Activated T-cell treated with anti-CD3 and anti-CD28 coated beads, Interleukin-2, amount 50 U/mL, for 24 hours (primary cell): ENCODE measurements around the gene CCDC197.

Experiments used
- DNase-seq: peaks from one replicate; pipeline ENCODE4 v3.0.0-alpha.2; 2020
- H3K27ac Mint-ChIP-seq: 2 replicates; pipeline ENCODE4 v1.8.0; 2020; ENCODE audit warnings: mild to moderate bottlenecking, mixed read lengths
- H3K27me3 Mint-ChIP-seq: 2 replicates; pipeline ENCODE4 v1.8.0; 2020; ENCODE audit warnings: mixed read lengths
- H3K36me3 Mint-ChIP-seq: 2 replicates; pipeline ENCODE4 v1.8.0; 2020; ENCODE audit warnings: low read depth, mixed read lengths
- H3K4me1 Mint-ChIP-seq: 2 replicates; pipeline ENCODE4 v1.8.0; 2020; ENCODE audit warnings: low read depth, mixed read lengths
- H3K4me3 Mint-ChIP-seq: 2 replicates; pipeline ENCODE4 v1.8.0; 2020; ENCODE audit warnings: mild to moderate bottlenecking, moderate library complexity, mixed read lengths
- H3K9me3 Mint-ChIP-seq: 2 replicates; pipeline ENCODE4 v1.8.0; 2020; ENCODE audit warnings: mixed read lengths

CCDC197 gene

DNA sequence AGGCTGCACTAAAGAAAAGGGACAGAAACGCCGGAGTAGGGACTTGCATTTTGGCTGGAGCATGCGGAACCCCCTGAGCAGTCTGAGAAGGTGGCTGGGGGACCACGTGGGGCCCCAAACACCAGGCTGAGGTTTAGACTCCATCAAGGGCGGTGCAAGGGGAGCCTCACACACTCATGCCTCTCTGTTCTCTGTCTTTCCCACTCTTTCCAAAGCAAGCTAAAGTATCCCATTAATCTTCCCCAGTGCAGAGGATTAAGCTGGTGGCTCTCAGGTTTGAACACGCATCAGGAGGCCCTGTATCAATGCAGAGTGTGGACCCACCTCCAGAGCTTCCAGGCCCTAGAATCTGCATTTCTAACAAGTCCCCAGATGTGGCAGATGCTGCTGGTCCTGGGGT is 13.5 kb downstream of the CCDC197 start:
- H3K4me1 Mint-ChIP-seq = peaks cover 42% of the 10 kb centered on the region
- no peak overlapping the region for H3K4me3 Mint-ChIP-seq

DNA sequence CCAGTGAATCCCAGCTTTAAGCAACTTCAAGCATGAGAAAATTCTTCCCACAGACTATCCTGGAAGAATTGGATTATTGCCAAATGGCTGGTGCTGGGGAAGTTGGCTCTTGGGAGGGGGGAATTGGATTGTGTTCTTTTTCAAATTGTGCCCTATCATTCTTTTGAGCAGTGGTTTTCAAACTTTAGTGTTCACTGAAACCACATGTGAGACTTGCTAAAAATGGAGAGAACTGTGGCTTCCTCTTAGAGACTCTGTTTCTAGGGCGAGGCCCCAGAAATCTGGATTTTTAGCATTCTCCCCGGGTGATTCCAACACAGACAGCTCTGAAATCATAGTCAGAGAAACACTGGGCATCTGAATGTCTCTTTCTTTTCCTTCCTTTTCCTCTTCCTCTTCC is 14.7 kb downstream of the CCDC197 start:
- Mint-ChIP-seq H3K27ac (peak overlapping the region; percentile 26), H3K4me1 (peaks cover 42% of the 10 kb centered on the region), H3K36me3 (no peaks in the 10 kb centered on the region), H3K9me3 (no peaks in the 10 kb centered on the region), H3K27me3 (no peaks in the 10 kb centered on the region), H3K4me3 (no peak overlapping the region)
- no peak for DNase-seq

More for the DNA sequence above, 13.5 kb downstream of the CCDC197 start:
- no peak for DNase-seq
- Mint-ChIP-seq H3K27me3 (no peaks in the 10 kb centered on the region), H3K36me3 (no peaks in the 10 kb centered on the region), H3K9me3 (no peaks in the 10 kb centered on the region), H3K27ac (no peak overlapping the region)

DNA sequence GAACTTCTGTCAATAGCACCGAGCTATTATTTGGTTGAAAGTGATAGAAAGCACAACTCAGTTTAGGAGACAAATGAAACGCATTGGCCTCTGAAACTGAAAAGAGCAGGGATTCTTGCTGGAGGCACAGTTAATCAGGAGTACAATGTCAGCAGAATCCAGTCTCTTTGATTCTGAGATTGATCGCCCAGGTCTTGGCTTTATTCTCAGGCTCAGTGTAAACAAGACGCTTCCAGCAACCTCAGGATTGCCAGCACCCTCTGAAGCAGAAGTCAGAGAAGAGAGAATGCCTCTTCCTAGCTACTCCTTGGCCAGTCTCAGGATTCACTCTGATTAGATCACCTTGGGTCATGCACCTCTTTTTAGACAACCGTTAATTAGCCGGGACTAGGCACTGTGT is 17.3 kb downstream of the CCDC197 start:
- no peak overlapping the region for H3K4me3 Mint-ChIP-seq
- no peak for DNase-seq
- H3K9me3 Mint-ChIP-seq = no peaks in the 10 kb centered on the region
- peaks cover 27% of the 10 kb centered on the region for H3K4me1 Mint-ChIP-seq
- H3K27ac Mint-ChIP-seq = no peak overlapping the region
- no peaks in the 10 kb centered on the region for H3K27me3 Mint-ChIP-seq
- no peaks in the 10 kb centered on the region for H3K36me3 Mint-ChIP-seq

DNA sequence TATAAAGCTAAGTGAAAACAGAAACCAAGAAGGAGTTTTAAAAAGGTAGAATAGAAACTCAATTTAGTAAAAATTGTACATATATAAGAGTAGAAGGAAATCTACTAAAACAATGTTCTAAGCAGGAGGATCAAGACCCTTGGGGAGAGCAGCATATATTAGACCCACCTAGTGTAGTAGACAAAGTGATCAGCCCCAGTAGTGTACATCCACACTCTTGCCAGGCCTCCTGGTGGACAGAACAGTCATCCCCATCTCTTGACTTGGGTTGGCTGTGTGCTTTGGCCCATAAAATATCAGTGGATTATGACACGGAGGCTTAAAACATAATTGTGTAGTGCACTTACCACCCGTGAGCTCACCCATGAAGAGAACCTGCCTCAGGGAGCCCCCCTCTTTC is 18.1 kb downstream of the CCDC197 start:
- no peaks in the 10 kb centered on the region for H3K36me3 Mint-ChIP-seq
- H3K27me3 Mint-ChIP-seq = no peaks in the 10 kb centered on the region
- no peak for DNase-seq
- H3K4me3 Mint-ChIP-seq = no peak overlapping the region
- H3K9me3 Mint-ChIP-seq = no peaks in the 10 kb centered on the region
- H3K27ac Mint-ChIP-seq = no peak overlapping the region
- peaks cover 20% of the 10 kb centered on the region for H3K4me1 Mint-ChIP-seq

- no peak for DNase-seq
- no peaks in the 10 kb centered on the region for H3K36me3 Mint-ChIP-seq
- no peaks in the 10 kb centered on the region for H3K9me3 Mint-ChIP-seq
- H3K27ac Mint-ChIP-seq = no peak overlapping the region
- H3K4me3 Mint-ChIP-seq = no peak overlapping the region
- no peaks in the 10 kb centered on the region for H3K27me3 Mint-ChIP-seq
- peaks cover 21% of the 10 kb centered on the region for H3K4me1 Mint-ChIP-seq
These were observed 19.4 kb downstream of the CCDC197 start for GRCh38 chr14:94016446-94016976.

GRCh38 chr14:94018308-94018707 is 21.2 kb downstream of the CCDC197 start:
- Mint-ChIP-seq H3K4me1 (peaks cover 30% of the 10 kb centered on the region), H3K27me3 (no peaks in the 10 kb centered on the region), H3K27ac (no peak overlapping the region), H3K4me3 (no peak overlapping the region), H3K36me3 (no peaks in the 10 kb centered on the region), H3K9me3 (no peaks in the 10 kb centered on the region)
- DNase-seq = no peak

DNA sequence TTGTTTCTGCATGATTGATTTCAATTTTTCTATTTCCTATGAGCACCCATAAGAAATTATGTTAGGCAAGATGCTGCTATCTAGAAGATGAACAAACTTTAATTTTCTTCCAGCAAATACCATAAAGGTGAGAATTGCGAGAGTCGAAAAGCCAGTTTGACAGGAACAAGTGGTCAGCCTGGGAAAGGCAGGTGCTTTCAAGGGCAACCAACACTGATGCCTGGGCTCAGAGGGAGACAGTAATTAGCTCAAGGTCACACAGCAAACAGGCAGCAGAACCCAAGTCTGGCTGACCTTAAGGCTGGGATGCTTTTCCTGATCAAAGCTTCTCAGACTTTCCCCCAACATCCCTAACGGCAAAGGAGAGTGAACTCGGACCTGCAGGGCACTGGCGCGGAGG is 22.2 kb downstream of the CCDC197 start:
- peaks cover 31% of the 10 kb centered on the region for H3K4me1 Mint-ChIP-seq

GRCh38 chr14:94020267-94020666 is 23.2 kb downstream of the CCDC197 start:
- no peak overlapping the region for H3K27ac Mint-ChIP-seq

More for the DNA sequence above, 22.2 kb downstream of the CCDC197 start:
- Mint-ChIP-seq H3K4me3 (no peak overlapping the region), H3K27me3 (no peaks in the 10 kb centered on the region), H3K9me3 (no peaks in the 10 kb centered on the region), H3K27ac (no peak overlapping the region), H3K36me3 (no peaks in the 10 kb centered on the region)
- no peak for DNase-seq

GRCh38 chr14:94021001-94021400 is 23.9 kb downstream of the CCDC197 start:
- DNase-seq = no peak
- H3K4me1 Mint-ChIP-seq = peaks cover 35% of the 10 kb centered on the region
- no peak overlapping the region for H3K4me3 Mint-ChIP-seq
- H3K36me3 Mint-ChIP-seq = no peaks in the 10 kb centered on the region
- H3K27ac Mint-ChIP-seq = peak overlapping the region; percentile 82
- no peaks in the 10 kb centered on the region for H3K9me3 Mint-ChIP-seq
- H3K27me3 Mint-ChIP-seq = no peaks in the 10 kb centered on the region

More at GRCh38 chr14:94020267-94020666, 23.2 kb downstream of the CCDC197 start:
- no peak for DNase-seq
- H3K9me3 Mint-ChIP-seq = no peaks in the 10 kb centered on the region
- H3K4me3 Mint-ChIP-seq = no peak overlapping the region
- peaks cover 31% of the 10 kb centered on the region for H3K4me1 Mint-ChIP-seq
- no peaks in the 10 kb centered on the region for H3K36me3 Mint-ChIP-seq
- no peaks in the 10 kb centered on the region for H3K27me3 Mint-ChIP-seq

- peak overlapping the region; percentile 82 for H3K27ac Mint-ChIP-seq
- no peaks in the 10 kb centered on the region for H3K27me3 Mint-ChIP-seq
- peak overlapping the region; percentile 14 for H3K4me3 Mint-ChIP-seq
- peaks cover 37% of the 10 kb centered on the region for H3K4me1 Mint-ChIP-seq
- no peak for DNase-seq
- H3K36me3 Mint-ChIP-seq = no peaks in the 10 kb centered on the region
- H3K9me3 Mint-ChIP-seq = no peaks in the 10 kb centered on the region
These were observed 24.5 kb downstream of the CCDC197 start for GRCh38 chr14:94021416-94022157.

- Mint-ChIP-seq H3K36me3 (no peaks in the 10 kb centered on the region), H3K4me1 (peaks cover 44% of the 10 kb centered on the region), H3K9me3 (no peaks in the 10 kb centered on the region), H3K27me3 (no peaks in the 10 kb centered on the region), H3K27ac (no peak overlapping the region), H3K4me3 (no peak overlapping the region)
- DNase-seq = no peak
These were observed 25.7 kb downstream of the CCDC197 start for GRCh38 chr14:94022532-94023411.

- Mint-ChIP-seq H3K4me1 (peaks cover 58% of the 10 kb centered on the region), H3K4me3 (no peak overlapping the region), H3K9me3 (no peaks in the 10 kb centered on the region), H3K27me3 (no peaks in the 10 kb centered on the region), H3K27ac (no peak overlapping the region), H3K36me3 (no peaks in the 10 kb centered on the region)
- no peak for DNase-seq
These were observed 27.4 kb downstream of the CCDC197 start for GRCh38 chr14:94024549-94024948.

- H3K27ac Mint-ChIP-seq = no peak overlapping the region
- H3K4me1 Mint-ChIP-seq = peaks cover 55% of the 10 kb centered on the region
- H3K27me3 Mint-ChIP-seq = no peaks in the 10 kb centered on the region
- H3K9me3 Mint-ChIP-seq = no peaks in the 10 kb centered on the region
- DNase-seq = no peak
- peak overlapping the region; percentile 67 for H3K4me3 Mint-ChIP-seq
- H3K36me3 Mint-ChIP-seq = no peaks in the 10 kb centered on the region
These were observed 28.6 kb downstream of the CCDC197 start for GRCh38 chr14:94025720-94026119.

DNA sequence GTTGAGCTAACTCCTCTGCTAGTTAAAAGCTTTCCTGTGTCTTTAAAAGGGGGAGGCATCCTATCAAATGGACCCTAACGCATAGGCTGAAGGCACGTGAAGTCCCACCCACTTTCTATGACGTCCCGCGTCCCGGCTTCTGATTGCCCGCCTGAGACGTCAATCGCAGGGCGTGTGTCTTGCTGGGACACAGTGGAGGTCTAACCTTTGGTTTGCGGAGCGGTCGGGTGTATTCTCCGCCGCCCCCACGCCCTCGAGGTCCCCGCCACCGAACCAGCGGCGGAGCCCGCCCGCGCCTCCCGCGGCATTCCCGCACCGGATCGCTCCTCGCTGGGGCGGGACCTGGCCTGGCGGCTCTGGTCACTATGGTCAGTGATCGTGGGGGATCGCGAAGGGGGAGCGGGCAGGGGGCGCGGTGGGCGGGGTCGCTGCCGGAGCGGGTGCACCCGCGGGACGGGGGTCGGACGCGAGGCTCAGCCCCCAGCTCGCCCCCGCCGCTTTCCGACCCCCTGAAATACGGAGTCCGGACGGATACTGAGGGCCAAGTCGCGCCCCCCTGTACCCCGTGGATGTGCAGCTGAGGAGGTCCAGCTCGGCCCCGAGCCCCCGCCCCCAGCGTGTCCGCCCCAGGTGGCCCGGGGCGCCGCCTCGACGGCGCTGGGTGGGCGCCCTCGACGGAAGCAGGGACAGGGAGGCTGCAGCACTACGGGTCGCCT is 29.2 kb downstream of the CCDC197 start, which contains the start of gene OTUB2:
Gene OTUB2 (plus strand): TSS at position 168 of the 716 bp plus-strand sequence. CDS start 198 bp downstream, at position 366.
- peak; percentile 98 for DNase-seq
- H3K4me1 Mint-ChIP-seq = peaks cover 48% of the 10 kb centered on the region
- no peaks in the 10 kb centered on the region for H3K27me3 Mint-ChIP-seq
- H3K27ac Mint-ChIP-seq = no peak within 1 kb of the TSS
- no peaks in the 10 kb centered on the region for H3K9me3 Mint-ChIP-seq
- no peaks in the 10 kb centered on the region for H3K36me3 Mint-ChIP-seq
- peak within 1 kb of the TSS; percentile 67 for H3K4me3 Mint-ChIP-seq
